ENCODE results near the gene OR5A2. TPM values are rescaled to one million over a fixed set of nuclear protein-coding genes. Genes with fewer than 3 reads are reported as not detected.

The OR5A2 gene
- total and polyA plus RNA-seq, 2 of the 8 experiments (the other 6 are each of a cell fraction or from before 2014, with no cell fraction given), result not detected

GRCh38 chr11:59417023-59417422, 9.2 kb downstream of the OR5A2 start (continued):
- no peak for TF ChIP-seq E2F6 (IDR thresholded peaks at IDR 0.05)
- no peak for TF ChIP-seq GTF2F1 (IDR thresholded peaks at IDR 0.05; ENCODE audit: borderline replicate concordance, low read depth, low read length)
- no peak for TF ChIP-seq FOSL1 (IDR thresholded peaks at IDR 0.05; ENCODE audit: insufficient read depth, low read depth, low read length)

Measured in H1 (cell line).